H1 (cell line): ENCODE measurements around the gene ARHGEF7. TPM values are rescaled to one million over a fixed set of nuclear protein-coding genes. Genes with fewer than 3 reads are reported as not detected.

Experiments used
- CTCF ChIA-PET: fragments of 300-600 bp; sonication (Branson Sonifier 250); formaldehyde crosslinking; loops from one replicate; lab custom pipeline; 2021; ENCODE audit not compliant: partially characterized antibody; lab: Charles Lee
- POLR2A ChIA-PET: fragments of 300-600 bp; sonication (Branson Sonifier 250); formaldehyde crosslinking; loops from one replicate; lab custom pipeline; 2021; ENCODE audit warnings: inconsistent platforms; ENCODE audit not compliant: partially characterized antibody; lab: Charles Lee
- DNase-seq, 2 experiments: peaks; one replicate each; pipeline versions ENCODE4 v3.0.0 to v3.0.0-alpha.2; 2010 to 2022; ENCODE audit warnings: low spot score in 2 of 2, low read depth in 1 of 2, mixed read lengths in 1 of 2
- FAIRE-seq: peaks from 2 replicates; lab custom pipeline; 2011; peaks lifted over from hg19 to GRCh38; lab: Jason Lieb, UNC
- H2AFZ ChIP-seq: 2 replicates; pipeline ENCODE4 v1.8.1; 2012; ENCODE audit warnings: low read length, inconsistent platforms
- H2AK5ac ChIP-seq: 2 replicates; pipeline ENCODE4 v1.6.1; 2013; ENCODE audit warnings: low read depth, low read length
- H2BK120ac ChIP-seq: replicated peaks from 2 replicates; pipeline ENCODE3; 2013; ENCODE audit warnings: low read depth, low read length, inconsistent platforms
- H2BK12ac ChIP-seq: 2 replicates; pipeline ENCODE4 v1.6.1; 2013; ENCODE audit warnings: low read depth, low read length
- H2BK15ac ChIP-seq: 2 replicates; pipeline ENCODE4 v1.6.1; 2013; ENCODE audit warnings: low read length
- H2BK20ac ChIP-seq: 2 replicates; pipeline ENCODE4 v1.6.1; 2013; ENCODE audit warnings: low read length
- H2BK5ac ChIP-seq: 2 replicates; pipeline ENCODE4 v1.6.1; 2013; ENCODE audit warnings: low read depth, low read length
- H3K14ac ChIP-seq: 2 replicates; pipeline ENCODE4 v1.6.1; 2013; ENCODE audit warnings: inconsistent platforms; ENCODE audit not compliant: insufficient read length
- H3K18ac ChIP-seq: 2 replicates; pipeline ENCODE4 v1.6.1; 2013; ENCODE audit warnings: low read length; ENCODE audit errors: extremely low read depth
- H3K23ac ChIP-seq: 2 replicates; pipeline ENCODE4 v1.6.1; 2013; ENCODE audit warnings: inconsistent platforms; ENCODE audit not compliant: insufficient read length
- H3K23me2 ChIP-seq: 2 replicates; pipeline ENCODE4 v1.6.1; 2013; ENCODE audit warnings: low read depth, low read length
- H3K27ac ChIP-seq: 2 replicates; pipeline ENCODE4 v1.6.1; 2011; ENCODE audit warnings: low read depth, low read length, inconsistent platforms
- H3K27me3 ChIP-seq, 4 experiments: replicated peaks in 1 of 4; 1 replicate in 1 of 4; 2 replicates in 3 of 4; pipeline versions ENCODE4 v1.6.1 to v1.8.1; 2011 to 2013; ENCODE audit warnings: low read length in 3 of 4, mild to moderate bottlenecking in 3 of 4, inconsistent platforms in 2 of 4, mixed read lengths in 2 of 4, moderate library complexity in 1 of 4; ENCODE audit not compliant: control insufficient read depth in 3 of 4, insufficient read depth in 3 of 4; ENCODE audit errors: extremely low read depth in 1 of 4
- H3K36me3 ChIP-seq, 4 experiments: 2 replicates each; pipeline versions ENCODE4 v1.6.1 to v1.8.1; 2011 to 2013; ENCODE audit warnings: mild to moderate bottlenecking in 4 of 4, low read length in 3 of 4, moderate library complexity in 2 of 4, control low read depth in 1 of 4, inconsistent platforms in 1 of 4; ENCODE audit not compliant: insufficient read depth in 4 of 4, control insufficient read depth in 2 of 4
- H3K4ac ChIP-seq: replicated peaks from 2 replicates; pipeline ENCODE3; 2013; ENCODE audit warnings: low read length, low read depth, mixed read lengths, inconsistent platforms; ENCODE audit not compliant: insufficient read length
- H3K4me1 ChIP-seq, 4 experiments: replicated peaks in 1 of 4; 1 replicate in 1 of 4; 2 replicates in 3 of 4; pipeline versions ENCODE4 v1.6.1 to v1.8.1; 2011 to 2013; ENCODE audit warnings: low read length in 3 of 4, inconsistent platforms in 2 of 4, mixed read lengths in 1 of 4; ENCODE audit not compliant: insufficient read depth in 4 of 4, control insufficient read depth in 3 of 4
- H3K4me2 ChIP-seq, 2 experiments: 2 replicates each; pipeline versions ENCODE4 v1.6.1 to v1.8.1; 2011 to 2013; ENCODE audit warnings: low read depth in 2 of 2, low read length in 2 of 2, control low read depth in 1 of 2, inconsistent platforms in 1 of 2, mild to moderate bottlenecking in 1 of 2; ENCODE audit not compliant: insufficient read depth in 1 of 2
- H3K4me3 ChIP-seq, 4 experiments: fragments of 200-600, 300-600 bp in 1 of 4; sonication (generic), shearing (Covaris generic), sonication (Bioruptor Twin) in 1 of 4; 2 replicates each; pipeline versions ENCODE4 v1.5.1 to v1.8.1; 2011 to 2016; ENCODE audit warnings: low read length in 4 of 4, low read depth in 3 of 4, control low read depth in 2 of 4, inconsistent platforms in 2 of 4, mild to moderate bottlenecking in 2 of 4, mixed read lengths in 1 of 4, moderate library complexity in 1 of 4; ENCODE audit not compliant: insufficient read depth in 2 of 4; ENCODE audit errors: extremely low read depth in 1 of 4
- H3K56ac ChIP-seq: replicated peaks from 2 replicates; pipeline ENCODE3; 2013; ENCODE audit warnings: low read depth, mild to moderate bottlenecking, mixed read lengths, low read length, inconsistent platforms; ENCODE audit not compliant: insufficient read length
- H3K79me1 ChIP-seq: 2 replicates; pipeline ENCODE4 v1.6.1; 2013; ENCODE audit warnings: low read depth, low read length, control low read depth
- H3K79me2 ChIP-seq, 2 experiments: 2 replicates each; pipeline versions ENCODE4 v1.6.1 to v1.8.1; 2012 to 2013; ENCODE audit warnings: low read length in 2 of 2, mild to moderate bottlenecking in 2 of 2, inconsistent platforms in 1 of 2; ENCODE audit not compliant: insufficient read depth in 2 of 2, control insufficient read depth in 1 of 2
- H3K9ac ChIP-seq, 4 experiments: replicated peaks in 1 of 4; 1 replicate in 1 of 4; 2 replicates in 3 of 4; pipeline versions ENCODE4 v1.6.1 to v1.8.1; 2011 to 2013; ENCODE audit warnings: low read depth in 3 of 4, low read length in 3 of 4, control low read depth in 2 of 4, mild to moderate bottlenecking in 2 of 4, moderate library complexity in 2 of 4, inconsistent platforms in 1 of 4; ENCODE audit errors: extremely low read depth in 1 of 4
- H3K9me3 ChIP-seq, 2 experiments: 2 replicates each; pipeline versions ENCODE4 v1.6.1 to v1.8.1; 2012 to 2013; ENCODE audit warnings: mild to moderate bottlenecking in 2 of 2, moderate library complexity in 2 of 2, control low read depth in 1 of 2, inconsistent platforms in 1 of 2, low read depth in 1 of 2, low read length in 1 of 2, mixed read lengths in 1 of 2; ENCODE audit not compliant: insufficient read depth in 2 of 2
- H4K20me1 ChIP-seq, 2 experiments: replicated peaks in 1 of 2; 2 replicates each; pipeline versions ENCODE3 to v1.8.1; 2011 to 2013; ENCODE audit warnings: inconsistent platforms in 2 of 2, low read length in 2 of 2, mild to moderate bottlenecking in 1 of 2; ENCODE audit not compliant: insufficient read depth in 2 of 2, control insufficient read depth in 1 of 2
- H4K5ac ChIP-seq: 2 replicates; pipeline ENCODE4 v1.6.1; 2013; ENCODE audit warnings: low read length, low read depth, mixed read lengths, inconsistent platforms; ENCODE audit not compliant: insufficient read length
- H4K8ac ChIP-seq: 2 replicates; pipeline ENCODE4 v1.8.0; 2013; ENCODE audit warnings: mild to moderate bottlenecking, moderate library complexity, low read length, inconsistent platforms; ENCODE audit not compliant: insufficient read depth; ENCODE audit errors: extremely low read depth
- H4K91ac ChIP-seq: replicated peaks from 2 replicates; pipeline ENCODE3; 2013; ENCODE audit warnings: low read length, mixed read lengths, inconsistent platforms; ENCODE audit not compliant: insufficient read length
- BCL11A ChIP-seq, 2 experiments: IDR thresholded peaks; one replicate each; pipeline ENCODE4 v1.6.1; 2011; ENCODE audit warnings: low read depth in 2 of 2, low read length in 2 of 2, mild to moderate bottlenecking in 2 of 2
- EZH2 ChIP-seq: fragments of 200-600 bp; sonication (generic); IDR thresholded peaks from 2 replicates; pipeline ENCODE4 v1.7.1; 2012; ENCODE audit warnings: low read depth, mild to moderate bottlenecking, moderate library complexity, low read length, inconsistent platforms; ENCODE audit not compliant: severe bottlenecking
- GTF2F1 ChIP-seq: IDR thresholded peaks from 2 replicates; pipeline ENCODE4 v1.6.1; 2012; ENCODE audit warnings: low read depth, low read length, improper control_type of control experiment, borderline replicate concordance
- POLR2A ChIP-seq, 2 experiments: IDR thresholded peaks; 1 replicate in 1 of 2; 2 replicates in 1 of 2; pipeline ENCODE4 v1.6.1; 2011; ENCODE audit warnings: low read depth in 2 of 2, low read length in 2 of 2, mild to moderate bottlenecking in 2 of 2; ENCODE audit errors: control extremely low read depth in 1 of 2
- RFX5 ChIP-seq: IDR thresholded peaks from 2 replicates; pipeline ENCODE4 v1.6.1; 2011; ENCODE audit warnings: low read depth, low read length, improper control_type of control experiment, borderline replicate concordance
- SIX5 ChIP-seq: IDR thresholded peaks from 2 replicates; pipeline ENCODE4 v1.6.1; 2011; ENCODE audit warnings: mild to moderate bottlenecking, low read depth, low read length
- SP4 ChIP-seq: IDR thresholded peaks from 2 replicates; pipeline ENCODE4 v1.6.1; 2012; ENCODE audit warnings: low read length, inconsistent platforms
- TAF1 ChIP-seq: IDR thresholded peaks from 2 replicates; pipeline ENCODE4 v1.6.1; 2011; ENCODE audit warnings: mild to moderate bottlenecking, low read depth, low read length
- YY1 ChIP-seq: IDR thresholded peaks from 2 replicates; pipeline ENCODE4 v1.6.1; 2011; ENCODE audit warnings: low read depth, mild to moderate bottlenecking, low read length
- WGBS, 2 experiments: shearing (Covaris generic) in 1 of 2; methylation state at CpG; one replicate each; pipeline versions ENCODE4 v1.1.6 to v1.1.7; 2013 to 2015; ENCODE audit warnings: low lambda C conversion rate in 2 of 2, mixed read lengths in 2 of 2, inconsistent platforms in 1 of 2, low coverage in 1 of 2, missing lambda C conversion rate in 1 of 2; ENCODE audit not compliant: insufficient replicate concordance in 2 of 2, insufficient coverage in 1 of 2, insufficient read length in 1 of 2; ENCODE audit errors: extremely low coverage in 1 of 2, missing lambda C conversion rate in 1 of 2; 5-methylcytosine and 5-hydroxymethylcytosine counted together
- polyA plus RNA-seq, 7 experiments: library from polyadenylated mRNA; depleted of rRNA in 3 of 7; stranded (reverse) in 5 of 7; unstranded in 2 of 7; fragments of >200 nt in 5 of 7; fragments of 200-250 nt in 2 of 7; gene quantifications; 1 replicate in 5 of 7; 2 replicates in 1 of 7; 4 replicates in 1 of 7; pipeline versions ENCODE4 v1.2.1 to v1.2.3, GENCODE V29; 2011 to 2013; ENCODE audit warnings: missing spikeins in 2 of 7, mixed read lengths in 2 of 7
- total RNA-seq: library from RNA; stranded (reverse); fragmentation: NEBNext Ultra II Directional; extraction: Animal tissue kit (Norgen Biotek cat#: 25700); gene quantifications from 2 replicates; pipeline ENCODE4 v1.2.1, GENCODE V29; 2021
- TF ChIP-seq, protein P1 (sequence below): IDR thresholded peaks from 2 replicates; pipeline ENCODE4 v1.6.1; 2011; ENCODE audit warnings: low read length, improper control_type of control experiment
- TF ChIP-seq, protein P2 (sequence below), 3 experiments: IDR thresholded peaks; 1 replicate in 2 of 3; 2 replicates in 1 of 3; pipeline versions ENCODE4 v1.5.1 to v1.6.1; 2011; ENCODE audit warnings: low read length in 3 of 3, mild to moderate bottlenecking in 3 of 3, inconsistent platforms in 2 of 3, low read depth in 1 of 3, moderate library complexity in 1 of 3; ENCODE audit not compliant: insufficient read depth in 1 of 3; ENCODE audit errors: control extremely low read depth in 1 of 3

ARHGEF7 gene
- total and polyA plus RNA-seq, 2 of the 8 experiments (the other 6 are each of a cell fraction or from before 2014, with no cell fraction given), result 26.2 to 56.5 TPM

DNA sequence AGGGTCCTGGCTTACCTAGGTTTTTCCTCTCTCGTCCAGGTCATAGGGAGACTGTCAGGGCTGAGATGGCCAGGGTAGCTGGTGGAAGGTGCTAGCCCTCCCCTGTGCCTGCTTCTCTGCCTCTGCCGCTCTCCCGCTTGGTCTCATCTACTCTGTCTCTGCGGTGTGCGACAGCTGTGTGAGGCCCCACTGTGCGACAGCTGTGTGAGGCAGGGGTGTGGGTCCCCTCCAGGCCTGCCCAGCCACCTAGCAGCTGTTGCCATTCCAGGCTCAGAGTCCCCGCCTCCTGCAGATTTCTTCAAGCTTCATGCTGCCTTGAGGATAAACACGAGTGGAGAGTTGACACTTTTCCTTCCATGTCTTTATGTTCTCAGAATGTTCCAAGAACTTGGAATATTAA, 53.0 kb downstream of the ARHGEF7 start:
- POLR2A ChIA-PET, result interaction anchor here (0.9 kb wide), 1 partner anchor 10 kb away, joined by 3 read pairs; no protein-coding TSS in a partner anchor
- no peak for TF ChIP-seq GTF2F1
- TF ChIP-seq, protein P1, sequence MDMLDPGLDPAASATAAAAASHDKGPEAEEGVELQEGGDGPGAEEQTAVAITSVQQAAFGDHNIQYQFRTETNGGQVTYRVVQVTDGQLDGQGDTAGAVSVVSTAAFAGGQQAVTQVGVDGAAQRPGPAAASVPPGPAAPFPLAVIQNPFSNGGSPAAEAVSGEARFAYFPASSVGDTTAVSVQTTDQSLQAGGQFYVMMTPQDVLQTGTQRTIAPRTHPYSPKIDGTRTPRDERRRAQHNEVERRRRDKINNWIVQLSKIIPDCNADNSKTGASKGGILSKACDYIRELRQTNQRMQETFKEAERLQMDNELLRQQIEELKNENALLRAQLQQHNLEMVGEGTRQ, result no peak
- TF ChIP-seq POLR2A (IDR thresholded peaks at IDR 0.05; ENCODE audit: control extremely low read depth in 1 of 2, low read depth in 2 of 2, low read length in 2 of 2), result no peak
- TF ChIP-seq SIX5, result no peak
- no peak for TF ChIP-seq BCL11A (IDR thresholded peaks at IDR 0.05; ENCODE audit: low read depth in 2 of 2, low read length in 2 of 2)
- TF ChIP-seq, protein P2, sequence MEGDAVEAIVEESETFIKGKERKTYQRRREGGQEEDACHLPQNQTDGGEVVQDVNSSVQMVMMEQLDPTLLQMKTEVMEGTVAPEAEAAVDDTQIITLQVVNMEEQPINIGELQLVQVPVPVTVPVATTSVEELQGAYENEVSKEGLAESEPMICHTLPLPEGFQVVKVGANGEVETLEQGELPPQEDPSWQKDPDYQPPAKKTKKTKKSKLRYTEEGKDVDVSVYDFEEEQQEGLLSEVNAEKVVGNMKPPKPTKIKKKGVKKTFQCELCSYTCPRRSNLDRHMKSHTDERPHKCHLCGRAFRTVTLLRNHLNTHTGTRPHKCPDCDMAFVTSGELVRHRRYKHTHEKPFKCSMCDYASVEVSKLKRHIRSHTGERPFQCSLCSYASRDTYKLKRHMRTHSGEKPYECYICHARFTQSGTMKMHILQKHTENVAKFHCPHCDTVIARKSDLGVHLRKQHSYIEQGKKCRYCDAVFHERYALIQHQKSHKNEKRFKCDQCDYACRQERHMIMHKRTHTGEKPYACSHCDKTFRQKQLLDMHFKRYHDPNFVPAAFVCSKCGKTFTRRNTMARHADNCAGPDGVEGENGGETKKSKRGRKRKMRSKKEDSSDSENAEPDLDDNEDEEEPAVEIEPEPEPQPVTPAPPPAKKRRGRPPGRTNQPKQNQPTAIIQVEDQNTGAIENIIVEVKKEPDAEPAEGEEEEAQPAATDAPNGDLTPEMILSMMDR (IDR thresholded peaks at IDR 0.05; ENCODE audit: control extremely low read depth in 1 of 3, insufficient read depth in 1 of 3, low read depth in 1 of 3, low read length in 3 of 3), result no peak
- TF ChIP-seq YY1, result no peak
- no peak for TF ChIP-seq SP4
- TF ChIP-seq RFX5, result no peak
- TF ChIP-seq EZH2, result no peak
- TF ChIP-seq TAF1, result no peak

More for the DNA sequence above, 53.0 kb downstream of the ARHGEF7 start:
- Histone ChIP-seq H3K79me1 (peaks cover 39% of the 10 kb centered on the region), H2BK5ac (no peak overlapping the region), H3K36me3 (peaks cover 0 to 3% (median 0%) of the 10 kb centered on the region in 4 experiments; a peak in 1 of 8 replicates), H3K9me3 (no peaks in the 10 kb centered on the region), H3K79me2 (peaks cover 21 to 99% of the 10 kb centered on the region in 2 experiments), H4K91ac (no peak overlapping the region), H3K23me2 (no peaks in the 10 kb centered on the region), H4K5ac (no peak overlapping the region), H3K23ac (no peak overlapping the region), H2AFZ (no peak overlapping the region), H3K9ac (no peak overlapping the region), H4K20me1 (peaks cover 4 to 37% of the 10 kb centered on the region in 2 experiments), H3K18ac (no peak overlapping the region), H2BK12ac (no peak overlapping the region), H2BK15ac (no peak overlapping the region), H3K4me2 (no peak overlapping the region), H3K4ac (no peak overlapping the region), H3K4me3 (no peak overlapping the region), H3K4me1 (peaks cover 0 to 6% (median 0%) of the 10 kb centered on the region in 4 experiments; a peak in 2 of 7 replicates), H3K56ac (no peak overlapping the region), H3K14ac (no peak overlapping the region), H3K27me3 (no peaks in the 10 kb centered on the region), H3K27ac (no peak overlapping the region), H4K8ac (no peak overlapping the region), H2AK5ac (no peak overlapping the region), H2BK120ac (no peak overlapping the region), H2BK20ac (no peak overlapping the region)
- DNase-seq, result no peak
- no peak for FAIRE-seq
- CTCF ChIA-PET, result interaction anchor here (2.0 kb wide), 1 partner anchor 9 kb away, joined by 5 read pairs; no protein-coding TSS in a partner anchor
- 86% methylated on average over 8 of the region's 8 CpGs; no CpG with 5 or more reads in 1 of the 2 experiments for WGBS, 2 experiments
